Activated gamma-delta T cell (primary cell): ENCODE measurements around the gene LAMB3.

ENCODE experiments used
- DNase-seq: peaks from one replicate; lab custom pipeline; 2025; lab: John Stamatoyannopoulos, UW

Gene LAMB3

GRCh38 chr1:209633335-209633997 is 18.8 kb downstream of the LAMB3 start:
- DNase-seq, result no peak

- no peak for DNase-seq
Measured at GRCh38 chr1:209630383-209631225, 21.6 kb downstream of the LAMB3 start.

GRCh38 chr1:209629621-209630382 is 22.4 kb downstream of the LAMB3 start:
- no peak for DNase-seq

- DNase-seq, result no peak
Measured at GRCh38 chr1:209628618-209629299, 23.5 kb downstream of the LAMB3 start.

GRCh38 chr1:209627732-209628196 is 24.5 kb downstream of the LAMB3 start:
- peak; percentile 35 for DNase-seq

- no peak for DNase-seq
Measured at GRCh38 chr1:209627027-209627731, 25.0 kb downstream of the LAMB3 start.

- no peak for DNase-seq
Measured at GRCh38 chr1:209626346-209627026, 25.7 kb downstream of the LAMB3 start.

- DNase-seq, result no peak
Measured at GRCh38 chr1:209625791-209626285, 26.4 kb downstream of the LAMB3 start.

GRCh38 chr1:209624558-209625549 is 27.4 kb downstream of the LAMB3 start:
- DNase-seq, result no peak

GRCh38 chr1:209622841-209623829 is 29.1 kb downstream of the LAMB3 start:
- no peak for DNase-seq

GRCh38 chr1:209621741-209622655 is 30.2 kb downstream of the LAMB3 start:
- no peak for DNase-seq

- no peak for DNase-seq
Measured at GRCh38 chr1:209621286-209621685, 30.9 kb downstream of the LAMB3 start.

GRCh38 chr1:209620487-209620884 is 31.7 kb downstream of the LAMB3 start:
- DNase-seq, result no peak

GRCh38 chr1:209619696-209620486 is 32.3 kb downstream of the LAMB3 start:
- DNase-seq, result no peak

GRCh38 chr1:209618756-209619420 is 33.3 kb downstream of the LAMB3 start:
- no peak for DNase-seq
